GM12878 (cell line): ENCODE measurements around the gene MEN1. TPM values are rescaled to one million over a fixed set of nuclear protein-coding genes. Genes with fewer than 3 reads are reported as not detected.

ENCODE experiments used
- BHLHE40 ChIP-seq, 2 experiments: fragments of 450-650 bp in 1 of 2; IDR thresholded peaks; 2 replicates each; pipeline ENCODE4 v1.6.1; 2011 to 2017; ENCODE audit warnings: low read depth in 2 of 2, borderline replicate concordance in 1 of 2, improper control_type of control experiment in 1 of 2, low read length in 1 of 2, mild to moderate bottlenecking in 1 of 2
- MEF2B ChIP-seq: fragments of 450-650 bp; IDR thresholded peaks from 2 replicates; pipeline ENCODE4 v1.6.1; 2018; ENCODE audit warnings: mild to moderate bottlenecking, moderate library complexity; ENCODE audit not compliant: partially characterized antibody, poor library complexity, severe bottlenecking
- POLR2A ChIP-seq: IDR thresholded peaks from 2 replicates; pipeline ENCODE4 v1.6.1; 2011; ENCODE audit warnings: low read depth, mild to moderate bottlenecking, low read length
- SMAD5 ChIP-seq: IDR thresholded peaks from 2 replicates; pipeline ENCODE4 v1.6.1; 2016; ENCODE audit warnings: antibody characterized with exemption, low read depth
- TCF3 ChIP-seq: IDR thresholded peaks from 2 replicates; pipeline ENCODE4 v1.6.1; 2012; ENCODE audit warnings: low read depth, mild to moderate bottlenecking, low read length, borderline replicate concordance; ENCODE audit not compliant: insufficient read depth
- ZNF217 ChIP-seq: fragments of 450-650 bp; IDR thresholded peaks from 2 replicates; pipeline ENCODE4 v1.6.1; 2017; ENCODE audit warnings: antibody characterized with exemption, mild to moderate bottlenecking
- polyA plus RNA-seq, 11 experiments: library from polyadenylated mRNA; depleted of rRNA in 4 of 11; unstranded in 6 of 11; stranded (reverse) in 5 of 11; fragments of >200 nt; fragmentation: Nextera tagmentation in 4 of 11; fragmentation: Illumina TruSeq in 1 of 11; extraction: Ambion mirVana in 4 of 11; extraction: Trizol in 1 of 11; gene quantifications; 1 replicate in 1 of 11; 2 replicates in 10 of 11; pipeline versions ENCODE4 v1.2.1 to v1.2.3, GENCODE V29; 2011 to 2016; ENCODE audit warnings: inconsistent platforms in 2 of 11, missing spikeins in 2 of 11, low read depth in 1 of 11
- total RNA-seq, 4 experiments: library from RNA; depleted of rRNA in 3 of 4; stranded (reverse); fragments of >200 nt in 3 of 4; fragmentation: Illumina TruSeq in 1 of 4; extraction: Trizol in 1 of 4; gene quantifications; 2 replicates each; pipeline versions ENCODE4 v1.2.1 to v1.2.3, GENCODE V29; 2013 to 2021
- TF ChIP-seq, protein P1 (sequence below): fragments of 450-650 bp; IDR thresholded peaks from 2 replicates; pipeline ENCODE4 v1.6.1; 2017; ENCODE audit warnings: mild to moderate bottlenecking, moderate library complexity
- TF ChIP-seq, protein P2 (sequence below): fragments of 450-650 bp; formaldehyde crosslinking; IDR thresholded peaks from 2 replicates; pipeline ENCODE4 v1.4.0; 2020; ENCODE audit warnings: mild to moderate bottlenecking, moderate library complexity
- TF ChIP-seq, protein P3 (sequence below): fragments of 450-650 bp; IDR thresholded peaks from 2 replicates; pipeline ENCODE4 v1.6.1; 2018; ENCODE audit warnings: borderline replicate concordance, mild to moderate bottlenecking; ENCODE audit not compliant: partially characterized antibody
- TF ChIP-seq, protein P4 (sequence below): fragments of 450-650 bp; formaldehyde crosslinking; IDR thresholded peaks from 2 replicates; pipeline ENCODE4 v1.5.0; 2022; ENCODE audit warnings: mild to moderate bottlenecking, missing genetic modification characterization

MEN1 gene
- total and polyA plus RNA-seq, 10 of the 15 experiments (the other 5 are each of a cell fraction or from before 2014, with no cell fraction given) = 2.5 to 39.7 (median 20.7) TPM

DNA sequence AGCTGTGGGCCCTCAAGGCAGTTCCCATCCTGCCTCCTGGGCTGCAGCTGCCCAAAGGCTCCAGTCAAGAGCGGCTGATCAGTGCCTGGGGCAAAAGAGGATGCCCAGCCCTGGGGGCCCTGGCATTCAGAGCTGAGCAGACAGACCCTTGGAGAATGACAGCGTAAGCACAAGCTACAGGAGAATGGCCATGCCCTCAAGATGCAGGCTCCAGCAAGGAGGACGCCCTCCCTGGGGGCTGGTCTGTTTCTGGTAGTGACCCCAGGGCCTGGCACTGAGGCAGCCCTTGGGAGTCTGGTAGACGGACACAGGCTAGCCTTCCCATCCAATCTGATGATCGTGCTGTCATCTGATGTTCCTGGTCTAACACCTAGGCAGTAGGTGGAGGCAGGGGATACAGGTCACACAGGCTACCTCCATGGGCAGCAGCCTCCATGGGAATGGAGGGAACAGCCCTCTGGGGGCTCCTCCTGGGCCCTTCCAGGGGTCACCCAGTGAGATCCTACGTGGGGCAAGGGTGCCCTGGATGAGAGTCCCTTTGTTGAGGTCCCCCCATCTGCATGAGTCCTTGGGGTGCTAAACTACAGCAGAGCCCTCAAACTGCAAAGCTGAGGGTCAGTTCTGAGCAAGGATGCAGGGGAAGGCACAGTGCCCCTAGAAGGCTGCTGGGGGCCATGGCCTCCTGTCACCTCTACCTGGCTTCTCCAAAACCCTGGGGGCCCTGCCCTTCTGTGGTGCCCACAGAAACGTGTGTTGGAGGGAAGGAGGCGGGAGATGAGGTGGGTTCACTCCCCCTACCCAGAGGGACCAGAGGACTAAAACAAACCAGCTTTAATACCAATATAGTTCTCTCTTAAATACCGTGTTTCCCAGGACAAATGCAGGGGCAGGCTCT lies 21.8 kb downstream of the MEN1 start (continued):
- TF ChIP-seq, protein P1, sequence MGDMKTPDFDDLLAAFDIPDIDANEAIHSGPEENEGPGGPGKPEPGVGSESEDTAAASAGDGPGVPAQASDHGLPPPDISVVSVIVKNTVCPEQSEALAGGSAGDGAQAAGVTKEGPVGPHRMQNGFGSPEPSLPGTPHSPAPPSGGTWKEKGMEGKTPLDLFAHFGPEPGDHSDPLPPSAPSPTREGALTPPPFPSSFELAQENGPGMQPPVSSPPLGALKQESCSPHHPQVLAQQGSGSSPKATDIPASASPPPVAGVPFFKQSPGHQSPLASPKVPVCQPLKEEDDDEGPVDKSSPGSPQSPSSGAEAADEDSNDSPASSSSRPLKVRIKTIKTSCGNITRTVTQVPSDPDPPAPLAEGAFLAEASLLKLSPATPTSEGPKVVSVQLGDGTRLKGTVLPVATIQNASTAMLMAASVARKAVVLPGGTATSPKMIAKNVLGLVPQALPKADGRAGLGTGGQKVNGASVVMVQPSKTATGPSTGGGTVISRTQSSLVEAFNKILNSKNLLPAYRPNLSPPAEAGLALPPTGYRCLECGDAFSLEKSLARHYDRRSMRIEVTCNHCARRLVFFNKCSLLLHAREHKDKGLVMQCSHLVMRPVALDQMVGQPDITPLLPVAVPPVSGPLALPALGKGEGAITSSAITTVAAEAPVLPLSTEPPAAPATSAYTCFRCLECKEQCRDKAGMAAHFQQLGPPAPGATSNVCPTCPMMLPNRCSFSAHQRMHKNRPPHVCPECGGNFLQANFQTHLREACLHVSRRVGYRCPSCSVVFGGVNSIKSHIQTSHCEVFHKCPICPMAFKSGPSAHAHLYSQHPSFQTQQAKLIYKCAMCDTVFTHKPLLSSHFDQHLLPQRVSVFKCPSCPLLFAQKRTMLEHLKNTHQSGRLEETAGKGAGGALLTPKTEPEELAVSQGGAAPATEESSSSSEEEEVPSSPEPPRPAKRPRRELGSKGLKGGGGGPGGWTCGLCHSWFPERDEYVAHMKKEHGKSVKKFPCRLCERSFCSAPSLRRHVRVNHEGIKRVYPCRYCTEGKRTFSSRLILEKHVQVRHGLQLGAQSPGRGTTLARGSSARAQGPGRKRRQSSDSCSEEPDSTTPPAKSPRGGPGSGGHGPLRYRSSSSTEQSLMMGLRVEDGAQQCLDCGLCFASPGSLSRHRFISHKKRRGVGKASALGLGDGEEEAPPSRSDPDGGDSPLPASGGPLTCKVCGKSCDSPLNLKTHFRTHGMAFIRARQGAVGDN = no peak
- TF ChIP-seq, protein P2, sequence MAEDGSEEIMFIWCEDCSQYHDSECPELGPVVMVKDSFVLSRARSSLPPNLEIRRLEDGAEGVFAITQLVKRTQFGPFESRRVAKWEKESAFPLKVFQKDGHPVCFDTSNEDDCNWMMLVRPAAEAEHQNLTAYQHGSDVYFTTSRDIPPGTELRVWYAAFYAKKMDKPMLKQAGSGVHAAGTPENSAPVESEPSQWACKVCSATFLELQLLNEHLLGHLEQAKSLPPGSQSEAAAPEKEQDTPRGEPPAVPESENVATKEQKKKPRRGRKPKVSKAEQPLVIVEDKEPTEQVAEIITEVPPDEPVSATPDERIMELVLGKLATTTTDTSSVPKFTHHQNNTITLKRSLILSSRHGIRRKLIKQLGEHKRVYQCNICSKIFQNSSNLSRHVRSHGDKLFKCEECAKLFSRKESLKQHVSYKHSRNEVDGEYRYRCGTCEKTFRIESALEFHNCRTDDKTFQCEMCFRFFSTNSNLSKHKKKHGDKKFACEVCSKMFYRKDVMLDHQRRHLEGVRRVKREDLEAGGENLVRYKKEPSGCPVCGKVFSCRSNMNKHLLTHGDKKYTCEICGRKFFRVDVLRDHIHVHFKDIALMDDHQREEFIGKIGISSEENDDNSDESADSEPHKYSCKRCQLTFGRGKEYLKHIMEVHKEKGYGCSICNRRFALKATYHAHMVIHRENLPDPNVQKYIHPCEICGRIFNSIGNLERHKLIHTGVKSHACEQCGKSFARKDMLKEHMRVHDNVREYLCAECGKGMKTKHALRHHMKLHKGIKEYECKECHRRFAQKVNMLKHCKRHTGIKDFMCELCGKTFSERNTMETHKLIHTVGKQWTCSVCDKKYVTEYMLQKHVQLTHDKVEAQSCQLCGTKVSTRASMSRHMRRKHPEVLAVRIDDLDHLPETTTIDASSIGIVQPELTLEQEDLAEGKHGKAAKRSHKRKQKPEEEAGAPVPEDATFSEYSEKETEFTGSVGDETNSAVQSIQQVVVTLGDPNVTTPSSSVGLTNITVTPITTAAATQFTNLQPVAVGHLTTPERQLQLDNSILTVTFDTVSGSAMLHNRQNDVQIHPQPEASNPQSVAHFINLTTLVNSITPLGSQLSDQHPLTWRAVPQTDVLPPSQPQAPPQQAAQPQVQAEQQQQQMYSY (CRISPR knock-in tag) = no peak
- TF ChIP-seq BHLHE40 (IDR thresholded peaks at IDR 0.05; ENCODE audit: borderline replicate concordance in 1 of 2, low read depth in 2 of 2, low read length in 1 of 2) (no peak), TCF3 (no peak), POLR2A (no peak), ZNF217 (no peak), SMAD5 (no peak), MEF2B (no peak)
- TF ChIP-seq, protein P3, sequence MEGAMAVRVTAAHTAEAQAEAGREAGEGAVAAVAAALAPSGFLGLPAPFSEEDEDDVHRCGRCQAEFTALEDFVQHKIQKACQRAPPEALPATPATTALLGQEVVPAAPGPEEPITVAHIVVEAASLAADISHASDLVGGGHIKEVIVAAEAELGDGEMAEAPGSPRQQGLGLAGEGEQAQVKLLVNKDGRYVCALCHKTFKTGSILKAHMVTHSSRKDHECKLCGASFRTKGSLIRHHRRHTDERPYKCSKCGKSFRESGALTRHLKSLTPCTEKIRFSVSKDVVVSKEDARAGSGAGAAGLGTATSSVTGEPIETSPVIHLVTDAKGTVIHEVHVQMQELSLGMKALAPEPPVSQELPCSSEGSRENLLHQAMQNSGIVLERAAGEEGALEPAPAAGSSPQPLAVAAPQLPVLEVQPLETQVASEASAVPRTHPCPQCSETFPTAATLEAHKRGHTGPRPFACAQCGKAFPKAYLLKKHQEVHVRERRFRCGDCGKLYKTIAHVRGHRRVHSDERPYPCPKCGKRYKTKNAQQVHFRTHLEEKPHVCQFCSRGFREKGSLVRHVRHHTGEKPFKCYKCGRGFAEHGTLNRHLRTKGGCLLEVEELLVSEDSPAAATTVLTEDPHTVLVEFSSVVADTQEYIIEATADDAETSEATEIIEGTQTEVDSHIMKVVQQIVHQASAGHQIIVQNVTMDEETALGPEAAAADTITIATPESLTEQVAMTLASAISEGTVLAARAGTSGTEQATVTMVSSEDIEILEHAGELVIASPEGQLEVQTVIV = no peak
- TF ChIP-seq, protein P4, sequence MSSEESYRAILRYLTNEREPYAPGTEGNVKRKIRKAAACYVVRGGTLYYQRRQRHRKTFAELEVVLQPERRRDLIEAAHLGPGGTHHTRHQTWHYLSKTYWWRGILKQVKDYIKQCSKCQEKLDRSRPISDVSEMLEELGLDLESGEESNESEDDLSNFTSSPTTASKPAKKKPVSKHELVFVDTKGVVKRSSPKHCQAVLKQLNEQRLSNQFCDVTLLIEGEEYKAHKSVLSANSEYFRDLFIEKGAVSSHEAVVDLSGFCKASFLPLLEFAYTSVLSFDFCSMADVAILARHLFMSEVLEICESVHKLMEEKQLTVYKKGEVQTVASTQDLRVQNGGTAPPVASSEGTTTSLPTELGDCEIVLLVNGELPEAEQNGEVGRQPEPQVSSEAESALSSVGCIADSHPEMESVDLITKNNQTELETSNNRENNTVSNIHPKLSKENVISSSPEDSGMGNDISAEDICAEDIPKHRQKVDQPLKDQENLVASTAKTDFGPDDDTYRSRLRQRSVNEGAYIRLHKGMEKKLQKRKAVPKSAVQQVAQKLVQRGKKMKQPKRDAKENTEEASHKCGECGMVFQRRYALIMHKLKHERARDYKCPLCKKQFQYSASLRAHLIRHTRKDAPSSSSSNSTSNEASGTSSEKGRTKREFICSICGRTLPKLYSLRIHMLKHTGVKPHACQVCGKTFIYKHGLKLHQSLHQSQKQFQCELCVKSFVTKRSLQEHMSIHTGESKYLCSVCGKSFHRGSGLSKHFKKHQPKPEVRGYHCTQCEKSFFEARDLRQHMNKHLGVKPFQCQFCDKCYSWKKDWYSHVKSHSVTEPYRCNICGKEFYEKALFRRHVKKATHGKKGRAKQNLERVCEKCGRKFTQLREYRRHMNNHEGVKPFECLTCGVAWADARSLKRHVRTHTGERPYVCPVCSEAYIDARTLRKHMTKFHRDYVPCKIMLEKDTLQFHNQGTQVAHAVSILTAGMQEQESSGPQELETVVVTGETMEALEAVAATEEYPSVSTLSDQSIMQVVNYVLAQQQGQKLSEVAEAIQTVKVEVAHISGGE (CRISPR knock-in tag) = no peak
